ENCODE measurements around the gene ACY1. TPM values are rescaled to one million over a fixed set of nuclear protein-coding genes. Genes with fewer than 3 reads are reported as not detected.

The ACY1 gene
- total and polyA plus RNA-seq, 2 of the 13 experiments (the other 11 are each of a cell fraction or from before 2014, with no cell fraction given): 113 to 162 TPM

GRCh38 chr3:51955893-51956770, 27.2 kb upstream of the ACY1 start:
- no peaks in the 10 kb centered on the region for H3K79me2 ChIP-seq (ENCODE audit: insufficient read depth, low read length)
- ChIA-PET POLR2A (interaction anchor here (1.3 kb wide), 1 partner anchor 17 kb away, joined by 4 read pairs; the partner anchor contains the start of gene ABHD14B), CTCF (ENCODE audit: low intra/inter-chr PET ratio, low total read pairs) (no interaction called here)
- H3K27ac ChIP-seq (ENCODE audit: extremely low read length, insufficient read depth, low read length): no peak overlapping the region
- BruUV-seq (replicated peaks): no TSS peak
- H3K4me1 ChIP-seq (ENCODE audit: insufficient read depth, low read length): peaks cover 10% of the 10 kb centered on the region
- H3K36me3 ChIP-seq (replicated peaks in 1 of 2; ENCODE audit: control insufficient read depth in 1 of 2, insufficient read depth in 2 of 2, low read length in 2 of 2): peaks cover 4 to 19% of the 10 kb centered on the region in 2 experiments; a peak in 4 of 5 replicates
- DNase-seq (ENCODE audit: low spot score) (no peak), FAIRE-seq (no peak), ATAC-seq (peak; percentile 18)
- H4K20me1 ChIP-seq (ENCODE audit: insufficient read depth, low read length): no peaks in the 10 kb centered on the region
- H3K9ac ChIP-seq (ENCODE audit: insufficient read depth, low read depth, low read length): no peak overlapping the region
- H3K4me3 ChIP-seq (replicated peaks in 1 of 3; ENCODE audit: insufficient read depth in 1 of 3, low read depth in 2 of 3, low read length in 3 of 3): no peak overlapping the region
- in situ Hi-C loops (cut with HindIII; ENCODE audit: extremely low pct_ligation_motif_present, low pct_unique_long_range_greater_than_20kb) (no loop called here), intact Hi-C loops (cut with micrococcal nuclease; ENCODE audit: unreplicated experiment) (no loop called here)
- no peak overlapping the region for H3K4me2 ChIP-seq (ENCODE audit: low read depth, low read length)
- TF ChIP-seq HNRNPL (IDR thresholded peaks at IDR 0.05; ENCODE audit: low read depth, low read length): peak; percentile 83
- peak; percentile 77 for TF ChIP-seq AGO2 (optimal IDR thresholded peaks at IDR 0.05; ENCODE audit: low read depth, low read length)
- TF ChIP-seq RBFOX2 (IDR thresholded peaks at IDR 0.05; ENCODE audit: low read depth, low read length): peak; percentile 60; the same call in 1 of the 2 replicates
- no peak for TF ChIP-seq POLR2A (IDR thresholded peaks at IDR 0.05; ENCODE audit: insufficient read depth in 1 of 2, low read depth in 2 of 2, low read length in 2 of 2)
- TF ChIP-seq ZBTB33 (CRISPR knock-in tag; IDR thresholded peaks at IDR 0.05): peak; percentile 85
- no peak for TF ChIP-seq ISX (CRISPR knock-in tag; conservative IDR thresholded peaks at IDR 0.05)
- no peaks in the 10 kb centered on the region for H3K9me3 ChIP-seq (ENCODE audit: low read length)
- H3K27me3 ChIP-seq (ENCODE audit: control insufficient read depth in 1 of 2, insufficient read depth in 2 of 2, low read length in 2 of 2): no peaks in the 10 kb centered on the region
- no peak overlapping the region for H2AFZ ChIP-seq (ENCODE audit: low read length)
- WGBS (ENCODE audit: low lambda C conversion rate): 97% methylated on average over 85 of the region's 97 CpGs

Data from HepG2 (cell line).